Psoas muscle (tissue), 8 donors: ENCODE measurements around the gene RASL11B. TPM values are rescaled to one million over a fixed set of nuclear protein-coding genes. Genes with fewer than 3 reads are reported as not detected.

ENCODE experiments used
- ATAC-seq, 4 donors: fragments of 200-7000 bp; cut with Tn5 transposase; one replicate each; pipeline ENCODE4 v1.9.1; 2020; ENCODE audit warnings: moderate library complexity in 3 of 4, mild to moderate bottlenecking in 2 of 4
- DNase-seq, 2 donors: peaks; one replicate each; pipeline ENCODE4 v3.0.0-alpha.2; 2020
- H3K27ac ChIP-seq: fragments of 200-600 bp; one replicate; pipeline ENCODE4 v1.8.0; 2022
- H3K27me3 ChIP-seq, 3 donors: fragments of 200-600 bp in 1 of 3; one replicate each; pipeline versions ENCODE4 v1.6.1 to v1.8.0; 2013 to 2022; ENCODE audit warnings: low read length in 2 of 3, mild to moderate bottlenecking in 2 of 3, moderate library complexity in 1 of 3; ENCODE audit not compliant: insufficient read depth in 3 of 3
- H3K36me3 ChIP-seq, 2 donors: fragments of 200-600 bp in 1 of 2; one replicate each; pipeline versions ENCODE4 v1.6.1 to v1.8.0; 2013 to 2022; ENCODE audit warnings: low read depth in 1 of 2, mild to moderate bottlenecking in 1 of 2, moderate library complexity in 1 of 2; ENCODE audit not compliant: insufficient read depth in 1 of 2
- H3K4me1 ChIP-seq: fragments of 200-600 bp; one replicate; pipeline ENCODE4 v1.8.0; 2022
- H3K4me3 ChIP-seq: fragments of 200-600 bp; one replicate; pipeline ENCODE4 v1.8.0; 2022; ENCODE audit warnings: mild to moderate bottlenecking
- H3K9me3 ChIP-seq: fragments of 200-600 bp; one replicate; pipeline ENCODE4 v1.8.0; 2022
- CTCF ChIP-seq: fragments of 200-600 bp; IDR thresholded peaks from one replicate; pipeline ENCODE4 v1.8.0; 2022; ENCODE audit warnings: antibody characterized with exemption
- WGBS, 3 donors: extraction: QIAGEN DNeasy Blood & Tissue Kit; methylation state at CpG; one replicate each; pipeline versions ENCODE4 v1.1.6 to v1.1.7; 2013; 5-methylcytosine and 5-hydroxymethylcytosine counted together
- intact Hi-C, 2 donors: fragments of 100-400 bp; cut with DNase I; formaldehyde crosslinking; loops; one replicate each; pipeline versions ENCODE4 v1.11.0 to v1.14.2; 2022
- polyA plus RNA-seq, 3 donors: library from polyadenylated mRNA; stranded (reverse); fragments of 200-250 nt; gene quantifications; one replicate each; pipeline ENCODE4 v1.2.3, GENCODE V29; 2013
- total RNA-seq, 4 donors: library from RNA; stranded (reverse); fragmentation: NEBNext Ultra II Directional in 2 of 4; extraction: Animal tissue kit (Norgen Biotek cat#: 25700) in 2 of 4; gene quantifications; one replicate each; pipeline versions ENCODE4 v1.2.1 to v1.2.4, GENCODE V29; 2021 to 2023
- donor health status: healthy with polysubstance abuse.
- donor health status: DM: no; HTN: no; CAD: no; lungs with moderate emphysema.
- donor health status: Bipolar disorder and iron deficiency.
- donor health status: healthy.
- donor health status: DM: yes; HTN: yes; CAD: no.
- donor health status: DM: no; HTN: no; CAD: no.
- donor health status: DM: no; HTN: no; CAD: no.
- donor health status: DM: yes; HTN: yes; CAD: no.

The RASL11B gene
- total and polyA plus RNA-seq, 7 donors, result 0.08 to 1.8 (median 0.33) TPM; not detected in 1

DNA sequence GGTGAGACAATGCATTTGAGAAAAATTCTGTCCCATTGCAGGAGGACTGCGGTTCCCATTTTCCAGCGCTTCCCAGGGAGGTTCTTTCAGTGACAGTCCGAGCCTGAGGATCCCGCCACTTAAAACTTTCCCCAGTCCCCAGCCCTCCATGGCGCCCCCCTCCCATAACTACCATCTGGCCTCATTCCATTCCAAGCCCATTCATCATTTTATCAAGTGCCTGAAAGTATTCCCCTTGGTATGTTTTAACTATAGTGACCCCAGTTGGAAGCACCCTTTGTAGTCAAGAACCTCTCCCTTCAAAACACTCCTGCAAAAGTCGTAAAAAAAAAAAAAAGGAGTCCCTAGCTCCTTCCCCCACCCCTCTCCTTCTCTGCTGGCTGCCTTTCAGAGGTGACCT is 1.2 kb downstream of the RASL11B start:
- ATAC-seq (no peak), DNase-seq (no peak)
- peaks cover 8% of the 10 kb centered on the region for H3K4me1 ChIP-seq
- peaks cover 4% of the 10 kb centered on the region for H3K9me3 ChIP-seq
- H3K27ac ChIP-seq, result no peak overlapping the region
- H3K4me3 ChIP-seq, result no peak overlapping the region
- TF ChIP-seq CTCF, result no peak
- WGBS, 3 donors, result 88 to 90% (median 89%) methylated on average over 6 of the region's 6 CpGs
- intact Hi-C loops, result loop anchor here (10.0 kb wide), 1 partner anchor 149 kb away; no protein-coding TSS in a partner anchor
- H3K27me3 ChIP-seq, result no peaks in the 10 kb centered on the region
- peaks cover 0 to 3% of the 10 kb centered on the region in 2 donors for H3K36me3 ChIP-seq

DNA sequence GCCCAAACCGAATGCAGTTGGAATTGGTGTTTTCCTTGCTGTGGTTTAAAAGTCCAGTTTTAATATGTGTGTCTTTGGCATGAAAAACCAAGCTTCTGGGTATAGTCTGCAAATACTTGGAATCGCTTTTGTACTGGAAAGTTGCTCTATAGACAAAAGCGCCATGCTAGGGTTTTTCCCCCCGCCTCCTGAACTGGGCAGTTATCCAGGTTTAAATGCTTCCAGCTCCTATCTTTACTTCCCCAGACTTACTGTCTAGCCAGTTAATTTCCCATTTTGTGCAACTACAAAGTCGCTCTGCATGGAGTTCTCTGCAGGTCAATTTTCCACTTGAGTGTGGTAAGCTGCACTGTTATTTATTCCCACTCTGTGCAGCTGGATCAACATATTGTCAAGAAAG is 2.7 kb downstream of the RASL11B start:
- H3K27me3 ChIP-seq, result no peaks in the 10 kb centered on the region
- H3K36me3 ChIP-seq, result peaks cover 0 to 3% of the 10 kb centered on the region in 2 donors
- no peak overlapping the region for H3K27ac ChIP-seq
- intact Hi-C loops, result loop anchor here (10.0 kb wide), 1 partner anchor 150 kb away; no protein-coding TSS in a partner anchor
- ATAC-seq, result no peak
- DNase-seq, result no peak
- no peaks in the 10 kb centered on the region for H3K9me3 ChIP-seq
- H3K4me3 ChIP-seq, result no peak overlapping the region
- TF ChIP-seq CTCF, result no peak
- H3K4me1 ChIP-seq, result peaks cover 18% of the 10 kb centered on the region
- whole genome bisulfite sequencing, 3 donors, result 40 to 52% (median 50%) methylated on average over 5 of the region's 5 CpGs

DNA sequence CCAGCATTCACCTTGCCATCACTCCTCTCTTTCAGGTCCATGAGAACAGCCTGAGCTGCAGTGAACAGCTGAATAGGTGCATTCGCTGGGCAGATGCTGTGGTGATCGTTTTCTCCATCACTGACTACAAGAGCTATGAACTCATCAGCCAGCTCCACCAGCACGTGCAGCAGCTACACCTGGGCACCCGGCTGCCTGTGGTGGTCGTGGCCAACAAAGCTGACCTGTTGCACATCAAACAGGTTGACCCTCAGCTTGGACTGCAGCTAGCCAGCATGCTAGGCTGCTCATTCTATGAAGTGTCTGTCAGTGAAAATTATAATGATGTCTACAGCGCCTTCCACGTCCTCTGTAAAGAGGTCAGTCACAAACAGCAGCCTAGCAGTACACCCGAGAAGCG is 3.2 kb downstream of the RASL11B start:
- H3K27me3 ChIP-seq, result no peaks in the 10 kb centered on the region
- H3K4me1 ChIP-seq, result peaks cover 23% of the 10 kb centered on the region
- H3K4me3 ChIP-seq, result no peak overlapping the region
- intact Hi-C loops, result loop anchor here (10.0 kb wide), 1 partner anchor 150 kb away; no protein-coding TSS in a partner anchor
- ATAC-seq, result no peak
- DNase-seq, result no peak
- no peak overlapping the region for H3K27ac ChIP-seq
- H3K9me3 ChIP-seq, result no peaks in the 10 kb centered on the region
- 83 to 85% (median 84%) methylated on average over 9 of the region's 9 CpGs for WGBS, 3 donors
- TF ChIP-seq CTCF, result no peak
- peaks cover 0 to 3% of the 10 kb centered on the region in 2 donors for H3K36me3 ChIP-seq

DNA sequence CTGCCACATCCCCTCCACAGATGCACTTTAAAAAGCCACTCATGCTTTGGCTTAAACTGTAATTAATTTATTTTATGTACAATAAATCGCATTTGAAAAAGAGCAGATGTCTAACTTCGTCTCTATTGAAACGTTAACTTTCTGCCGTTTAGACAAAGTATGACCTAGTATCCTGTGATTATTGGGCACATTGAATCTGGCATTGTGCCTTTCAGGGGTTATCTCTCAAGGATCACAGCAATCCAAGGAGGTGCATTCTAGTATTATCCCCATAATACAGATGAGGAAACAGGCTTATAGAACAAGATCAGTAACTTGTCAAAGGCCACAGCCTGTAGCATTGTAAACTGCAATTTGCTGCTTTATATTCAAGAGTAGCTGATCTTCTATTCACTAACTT is 4.6 kb downstream of the RASL11B start:
- no peak for DNase-seq
- Histone ChIP-seq H3K27ac (no peak overlapping the region), H3K4me1 (peaks cover 23% of the 10 kb centered on the region), H3K9me3 (no peaks in the 10 kb centered on the region), H3K27me3 (no peaks in the 10 kb centered on the region), H3K36me3 (peaks cover 0 to 3% of the 10 kb centered on the region in 2 donors), H3K4me3 (no peak overlapping the region)
- intact Hi-C loops, result loop anchor here (10.0 kb wide), 1 partner anchor 152 kb away; no protein-coding TSS in a partner anchor
- ATAC-seq, result no peak
- WGBS, 3 donors, result 76 to 82% (median 77%) methylated on average over 4 of the region's 4 CpGs
- no peak for TF ChIP-seq CTCF

DNA sequence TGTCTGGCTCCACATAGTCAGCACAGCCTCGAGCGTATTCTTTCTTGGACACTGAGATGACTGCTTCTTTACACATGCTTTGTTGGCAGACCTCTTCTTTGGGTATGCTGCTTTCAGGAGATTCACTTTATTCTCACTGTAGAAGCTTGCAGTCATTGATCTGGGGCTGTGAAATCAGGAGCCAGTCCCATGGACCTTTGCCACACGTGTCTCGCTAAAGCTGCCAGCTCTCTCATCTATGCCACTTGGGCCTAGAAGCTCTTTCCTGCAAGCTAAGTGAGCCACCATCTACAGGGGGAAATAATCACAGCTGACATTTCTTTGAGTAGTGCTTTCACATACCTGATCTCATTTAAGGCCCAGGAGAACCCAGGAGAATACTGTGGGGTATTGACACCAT is 5.0 kb downstream of the RASL11B start:
- DNase-seq, result no peak

More for the DNA sequence above, 5.0 kb downstream of the RASL11B start:
- no peaks in the 10 kb centered on the region for H3K27me3 ChIP-seq
- H3K4me1 ChIP-seq, result peaks cover 23% of the 10 kb centered on the region
- intact Hi-C loops, result loop anchor here (10.0 kb wide), 1 partner anchor 152 kb away; no protein-coding TSS in a partner anchor
- H3K27ac ChIP-seq, result no peak overlapping the region
- H3K9me3 ChIP-seq, result no peaks in the 10 kb centered on the region
- WGBS, 3 donors, result 76 to 97% (median 79%) methylated on average over 4 of the region's 4 CpGs
- no peak for TF ChIP-seq CTCF
- H3K4me3 ChIP-seq, result no peak overlapping the region
- peaks cover 0 to 3% of the 10 kb centered on the region in 2 donors for H3K36me3 ChIP-seq
- no peak for ATAC-seq
